Stimulated activated CD4-positive, alpha-beta T cell treated with anti-CD3 and anti-CD28 coated beads, Interleukin-4, amount 100 ng/mL, for 24 hours (primary cell): ENCODE measurements around the gene ARID1B.

ENCODE experiments used
- DNase-seq: peaks from one replicate; pipeline ENCODE4 v3.0.0-alpha.2; 2020

ARID1B gene

DNA sequence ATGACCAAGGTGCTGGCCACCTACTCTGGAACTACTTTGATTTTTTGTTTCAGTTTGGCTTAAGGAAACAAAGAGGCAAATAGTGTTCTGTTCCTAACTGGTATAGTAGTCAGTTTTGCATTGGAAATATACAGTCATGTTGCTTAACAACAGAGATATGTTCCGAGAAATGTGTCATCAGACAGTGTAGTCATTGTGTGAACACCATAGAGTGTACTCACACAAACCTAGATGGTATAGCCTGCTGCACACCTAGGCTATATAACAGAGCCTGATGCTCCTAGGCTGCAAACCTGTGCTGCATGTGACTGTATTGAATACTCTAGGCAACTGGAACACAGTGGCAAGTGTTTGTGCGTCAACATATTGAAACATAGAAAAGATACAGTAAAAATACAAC lies 80.4 kb downstream of the ARID1B start:
- peak; percentile 52 for DNase-seq

DNA sequence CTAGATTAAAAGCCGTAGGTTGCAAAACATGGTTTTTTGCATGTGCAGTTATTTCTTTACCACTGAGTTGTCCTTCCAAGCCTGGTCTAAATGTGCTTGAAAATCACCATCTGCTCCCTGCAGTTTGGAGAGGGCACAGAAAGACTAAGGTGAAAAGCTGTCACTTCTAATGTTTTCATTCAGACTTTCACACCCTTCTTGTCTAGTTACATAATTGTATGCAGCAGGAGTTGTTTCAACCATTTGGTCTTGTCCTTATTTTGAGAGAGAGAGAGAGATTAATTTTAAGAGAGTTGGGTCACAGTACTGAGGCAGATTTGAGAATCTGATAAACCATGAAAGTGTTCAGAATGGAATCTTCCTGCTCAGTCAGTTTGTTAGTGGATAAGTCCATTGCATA lies 82.5 kb downstream of the ARID1B start:
- no peak for DNase-seq

DNA sequence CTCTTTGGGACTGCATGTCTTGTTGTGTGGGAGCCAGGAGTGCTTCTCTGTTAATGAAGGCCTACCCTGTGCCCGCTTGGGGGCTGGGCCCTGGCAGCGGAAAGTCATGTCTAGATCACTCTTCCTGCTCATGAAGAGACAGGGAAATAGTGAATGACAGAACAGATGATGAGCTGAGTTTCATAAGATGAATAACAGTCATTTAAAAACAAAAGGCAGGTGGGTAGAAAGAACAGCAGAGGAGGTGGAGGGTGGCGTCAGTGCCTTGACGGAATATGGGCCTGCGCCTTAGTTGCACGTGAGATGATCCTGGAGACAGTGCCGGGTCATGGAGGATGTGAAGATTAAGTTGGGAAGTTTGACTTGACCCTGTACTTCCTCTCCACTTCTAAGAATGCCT lies 85.5 kb downstream of the ARID1B start:
- peak; percentile 54 for DNase-seq

DNA sequence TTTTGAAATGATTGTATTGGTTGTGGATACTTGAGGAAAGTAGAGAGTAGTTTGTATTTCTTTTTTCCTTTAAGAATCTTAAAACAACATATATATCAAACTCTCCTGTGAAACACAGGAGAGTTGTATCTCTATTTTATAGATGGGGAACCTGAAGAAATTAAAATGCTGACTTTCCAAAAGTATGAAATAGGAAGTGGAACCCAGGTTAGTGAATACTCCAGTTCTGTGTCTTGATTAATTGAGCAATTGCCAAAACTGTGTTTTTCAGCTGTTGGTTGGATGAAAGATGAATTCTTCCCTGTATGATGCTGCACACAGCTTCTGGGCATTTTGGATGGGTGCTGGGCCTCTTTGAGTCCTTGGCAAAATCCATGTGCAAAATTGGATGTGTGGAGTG lies 86.3 kb downstream of the ARID1B start:
- no peak for DNase-seq

DNA sequence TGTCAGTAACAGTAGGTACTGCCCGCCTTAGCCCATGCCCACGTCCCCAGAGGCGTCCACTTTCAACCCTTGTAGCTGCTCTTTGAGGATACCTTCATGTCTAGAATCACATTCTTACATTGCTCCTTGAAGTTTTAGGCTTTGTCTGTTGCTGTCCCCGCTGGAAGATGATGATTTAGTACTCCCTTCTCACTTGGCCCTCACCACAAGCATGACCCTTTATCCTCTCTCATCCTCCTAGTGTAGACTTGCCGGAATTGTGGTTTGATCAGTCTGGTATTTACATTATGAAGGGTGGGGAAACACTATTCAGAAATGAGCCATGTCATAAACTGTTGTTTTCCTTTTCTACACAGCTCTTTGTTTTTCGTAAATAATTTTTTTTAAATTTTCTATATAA lies 87.4 kb downstream of the ARID1B start:
- no peak for DNase-seq

DNA sequence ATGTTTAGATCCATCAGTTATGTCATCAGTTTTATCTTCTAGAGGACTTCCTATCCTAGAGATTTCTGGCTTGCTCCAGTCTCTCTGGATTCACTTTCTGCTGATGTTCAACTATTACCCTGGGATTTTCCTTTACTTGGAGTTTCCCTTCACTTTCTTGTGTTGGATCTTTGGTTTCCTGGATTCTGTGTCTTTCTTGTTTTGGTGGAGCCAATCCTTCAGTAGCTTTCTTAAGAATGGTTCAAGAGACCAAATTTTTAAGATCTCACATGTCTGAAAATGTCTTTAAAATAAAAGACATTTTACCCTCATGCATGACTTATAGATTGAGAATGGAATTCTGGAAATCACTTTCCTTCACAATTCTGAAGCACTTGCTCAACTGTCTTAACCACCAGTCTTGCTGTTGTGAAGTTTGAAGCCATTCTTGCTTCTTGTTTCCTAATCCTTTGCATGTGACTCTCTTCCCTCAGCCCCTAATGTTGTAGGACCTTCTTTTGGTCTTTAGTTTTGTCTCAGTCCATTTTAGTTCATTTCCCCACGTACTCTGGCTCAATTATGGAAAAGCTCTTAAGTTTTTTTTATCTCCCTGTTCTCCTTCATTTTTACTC lies 87.9 kb downstream of the ARID1B start:
- no peak for DNase-seq

DNA sequence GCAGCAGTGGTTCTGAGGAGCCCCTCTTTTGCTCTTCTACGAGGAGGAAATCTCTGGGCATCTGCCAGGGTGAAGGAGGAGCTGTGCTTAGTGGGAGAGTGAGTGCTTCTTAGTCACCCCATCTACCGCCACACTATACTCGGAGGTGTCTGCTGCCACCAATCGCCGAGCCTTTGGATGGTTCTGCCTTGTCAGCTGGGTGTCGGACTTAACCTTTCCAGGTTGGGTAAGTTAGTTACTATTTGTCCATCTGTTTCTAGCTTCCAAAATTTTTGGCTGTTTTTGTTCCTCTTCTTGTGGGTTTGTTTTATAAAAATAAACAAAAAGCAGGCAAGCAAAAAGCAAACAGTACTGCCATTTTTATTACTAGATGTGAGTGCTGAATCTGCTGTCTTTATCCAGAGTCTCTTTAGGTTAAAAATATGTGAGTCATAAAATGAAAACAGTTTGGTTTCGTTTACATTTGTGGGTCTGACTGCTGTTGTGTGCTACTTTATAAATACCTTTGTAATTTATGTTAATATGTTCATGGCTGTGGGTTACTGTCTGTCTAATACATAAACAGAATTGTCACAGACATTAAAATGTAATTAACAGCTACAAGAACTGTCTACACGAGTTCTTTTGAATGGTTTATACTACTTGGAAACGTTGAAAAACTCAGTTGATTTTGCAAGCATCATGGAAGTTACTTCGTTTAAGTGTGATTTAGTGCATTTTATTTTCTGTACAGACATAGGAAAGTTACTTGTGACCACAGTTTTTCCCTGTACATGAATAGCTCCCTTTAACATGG lies 89.2 kb downstream of the ARID1B start:
- peak; percentile 32 for DNase-seq

DNA sequence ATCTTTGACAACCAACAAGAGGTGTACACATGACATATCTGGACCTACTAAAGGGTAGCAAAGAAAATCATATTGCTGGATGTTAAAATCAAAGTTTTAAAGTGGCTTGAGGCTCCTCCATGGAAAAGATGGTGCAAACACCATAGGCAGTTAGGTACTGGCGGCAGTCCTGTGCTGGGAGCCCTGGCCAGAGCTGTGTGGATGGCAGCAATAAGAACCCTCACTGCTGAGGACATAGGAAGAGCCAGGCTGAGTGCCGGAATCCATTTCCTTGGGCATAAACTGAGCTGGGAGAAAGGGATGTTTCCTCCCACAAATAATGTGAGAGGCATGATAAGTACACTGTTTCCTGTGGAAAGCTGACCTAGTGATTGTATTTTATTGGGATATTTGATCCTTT lies 89.9 kb downstream of the ARID1B start:
- DNase-seq, result no peak

DNA sequence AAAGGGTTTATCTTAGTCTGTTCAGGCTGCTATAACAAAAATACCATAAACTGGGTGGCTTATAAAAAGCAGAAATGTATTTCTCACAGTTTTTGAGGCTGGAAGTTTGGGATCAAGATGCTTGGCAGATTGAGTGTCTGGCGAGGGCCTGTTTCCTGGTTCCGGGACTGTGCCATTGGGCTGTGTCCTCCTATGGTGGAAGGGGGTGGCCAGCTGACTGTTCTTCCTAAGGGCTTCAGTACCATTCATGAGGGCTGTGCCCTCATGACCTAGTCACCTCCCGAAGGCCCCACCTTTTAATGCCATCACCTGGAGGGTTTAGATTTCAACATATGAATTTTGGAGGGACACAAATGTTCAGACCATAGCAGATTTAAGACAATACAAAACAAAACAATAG lies 91.2 kb downstream of the ARID1B start:
- no peak for DNase-seq

DNA sequence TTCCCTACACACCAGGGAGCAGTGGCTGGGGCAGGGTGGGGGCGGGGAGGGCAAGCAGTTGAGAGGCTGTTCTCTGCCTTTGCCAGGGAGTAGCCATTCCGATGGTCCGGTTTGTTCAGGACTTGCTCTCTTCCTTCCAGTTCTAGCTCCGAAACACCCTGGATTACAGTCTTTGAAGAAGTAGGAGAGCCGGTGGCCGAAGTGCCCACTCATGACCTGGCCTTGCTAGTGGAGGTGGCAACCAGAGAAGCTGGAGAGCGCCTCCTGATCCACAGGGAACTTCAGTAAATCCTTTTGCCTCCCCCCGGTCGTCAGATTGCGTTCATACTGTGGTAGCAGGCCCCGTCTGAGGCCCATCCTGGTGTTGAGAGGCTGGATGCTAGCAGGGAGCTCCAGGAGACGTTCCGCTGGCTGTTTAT lies 92.8 kb downstream of the ARID1B start:
- DNase-seq, result no peak

DNA sequence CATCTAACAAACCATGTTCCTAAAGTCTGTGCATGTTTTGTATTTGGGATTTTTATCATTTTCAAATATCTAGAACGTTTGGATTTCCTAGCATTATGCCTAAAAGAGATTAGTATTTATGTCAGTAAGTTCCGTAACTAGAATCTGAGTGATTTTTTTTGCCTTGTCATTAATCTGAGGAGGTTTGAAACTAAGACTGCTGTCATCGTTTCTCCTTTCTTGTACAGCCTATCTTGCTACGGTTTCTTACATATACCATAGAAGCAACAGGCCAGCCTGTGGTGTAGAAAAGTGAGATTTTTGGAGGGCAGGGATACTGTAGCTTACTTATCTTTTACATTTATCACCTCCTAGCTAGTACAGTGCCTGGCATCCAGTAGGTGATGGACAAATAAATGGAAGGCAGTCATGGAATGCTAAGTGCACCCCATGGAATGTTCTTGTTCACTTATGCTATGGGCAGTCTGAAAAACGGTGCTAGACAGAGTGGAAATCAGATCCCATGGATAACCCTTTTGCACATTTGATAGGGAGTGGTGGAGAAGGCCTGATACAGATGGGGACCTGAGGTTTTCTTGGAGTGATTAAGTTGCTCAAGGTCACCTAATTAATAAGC lies 93.9 kb downstream of the ARID1B start:
- DNase-seq, result no peak

DNA sequence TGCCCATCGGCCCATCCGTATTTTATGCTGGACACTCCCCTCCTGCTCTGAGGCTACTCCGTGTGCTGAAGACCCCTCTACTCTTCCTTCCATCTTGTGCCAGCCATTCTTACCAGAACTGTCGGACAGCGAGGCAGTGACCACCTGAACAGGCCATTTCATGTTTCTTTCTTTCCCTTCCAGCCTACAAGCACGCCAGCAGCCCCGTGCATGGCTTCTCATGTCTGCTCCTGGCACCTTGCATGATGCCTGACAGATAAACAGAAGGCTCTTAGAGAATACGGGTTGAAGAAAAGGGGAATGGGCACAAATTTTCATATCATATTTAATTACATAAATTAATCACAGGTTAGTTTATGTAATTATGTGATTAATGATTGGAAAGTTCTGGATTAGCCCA lies 95.7 kb downstream of the ARID1B start:
- no peak for DNase-seq

DNA sequence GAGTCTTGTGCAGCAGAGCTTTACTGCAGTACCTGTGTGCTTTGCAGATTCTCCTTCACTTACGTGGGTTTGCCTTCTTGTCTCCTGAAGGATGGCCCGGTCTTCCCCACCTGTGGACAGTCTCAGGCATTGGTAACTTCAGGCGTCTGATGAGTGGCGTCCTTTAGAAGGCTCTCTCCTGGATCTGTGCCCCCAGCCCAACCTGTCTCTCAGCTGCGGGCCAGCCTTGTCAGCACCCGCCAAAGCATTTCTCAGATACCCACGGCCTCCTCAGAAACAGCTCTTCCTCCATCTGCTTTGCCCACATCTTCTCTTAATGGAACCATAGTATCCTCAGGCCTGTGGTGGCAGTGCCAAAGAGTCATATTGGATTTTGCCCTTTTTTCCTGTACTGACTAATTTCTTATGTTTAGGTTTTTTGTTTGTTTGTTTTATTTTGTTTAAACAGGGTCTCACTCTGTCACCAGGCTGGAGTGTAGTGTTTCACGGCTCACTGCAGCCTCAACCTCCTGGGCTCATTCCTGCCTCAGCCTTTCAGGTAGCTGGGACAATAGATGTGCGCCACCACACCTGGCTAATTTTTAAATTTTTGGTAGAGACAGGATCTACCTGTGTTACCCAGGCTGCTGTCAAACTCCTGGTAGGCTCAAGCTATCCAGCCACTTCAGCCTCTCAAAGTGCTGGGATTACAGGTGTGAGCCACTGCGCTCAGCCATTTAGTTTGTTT lies 96.6 kb downstream of the ARID1B start:
- DNase-seq, result no peak

DNA sequence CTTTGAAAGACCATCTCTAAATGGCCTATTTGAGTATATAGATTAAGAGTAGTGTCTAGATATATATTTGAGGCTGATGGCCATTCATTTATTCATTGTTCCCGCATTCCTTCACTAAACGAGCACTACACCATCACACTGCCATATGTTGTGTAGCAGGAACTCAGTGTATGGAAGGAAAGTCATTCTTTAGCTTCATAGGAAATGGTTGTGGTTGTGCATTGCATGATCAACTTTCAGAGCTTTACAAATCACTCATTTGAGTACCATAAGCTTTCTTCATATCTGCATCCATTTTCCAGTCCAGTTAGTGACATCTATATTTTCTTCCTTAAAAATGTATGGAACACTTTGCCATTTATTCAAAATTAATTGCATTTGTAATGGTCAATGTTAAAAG lies 97.9 kb downstream of the ARID1B start:
- DNase-seq, result no peak

DNA sequence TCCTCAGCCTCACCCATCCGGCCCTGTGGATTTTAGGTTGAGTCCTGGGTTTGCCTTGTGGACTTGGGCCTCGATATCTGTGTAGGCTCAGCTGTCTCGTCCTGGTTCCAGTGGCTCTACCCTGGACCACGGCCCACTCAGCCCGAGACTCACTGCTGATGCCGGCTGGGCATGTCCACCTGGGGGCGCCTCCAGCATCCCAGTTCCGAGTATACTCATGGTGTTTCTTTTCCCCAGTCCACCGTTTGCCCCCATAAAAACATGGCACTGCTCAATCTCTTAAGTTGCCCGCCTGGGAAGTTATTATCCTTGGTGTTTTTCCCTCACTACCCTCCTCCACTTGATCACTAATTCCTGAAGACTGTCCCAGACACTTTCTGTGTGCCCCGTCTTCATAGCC lies 99.1 kb downstream of the ARID1B start:
- no peak for DNase-seq

DNA sequence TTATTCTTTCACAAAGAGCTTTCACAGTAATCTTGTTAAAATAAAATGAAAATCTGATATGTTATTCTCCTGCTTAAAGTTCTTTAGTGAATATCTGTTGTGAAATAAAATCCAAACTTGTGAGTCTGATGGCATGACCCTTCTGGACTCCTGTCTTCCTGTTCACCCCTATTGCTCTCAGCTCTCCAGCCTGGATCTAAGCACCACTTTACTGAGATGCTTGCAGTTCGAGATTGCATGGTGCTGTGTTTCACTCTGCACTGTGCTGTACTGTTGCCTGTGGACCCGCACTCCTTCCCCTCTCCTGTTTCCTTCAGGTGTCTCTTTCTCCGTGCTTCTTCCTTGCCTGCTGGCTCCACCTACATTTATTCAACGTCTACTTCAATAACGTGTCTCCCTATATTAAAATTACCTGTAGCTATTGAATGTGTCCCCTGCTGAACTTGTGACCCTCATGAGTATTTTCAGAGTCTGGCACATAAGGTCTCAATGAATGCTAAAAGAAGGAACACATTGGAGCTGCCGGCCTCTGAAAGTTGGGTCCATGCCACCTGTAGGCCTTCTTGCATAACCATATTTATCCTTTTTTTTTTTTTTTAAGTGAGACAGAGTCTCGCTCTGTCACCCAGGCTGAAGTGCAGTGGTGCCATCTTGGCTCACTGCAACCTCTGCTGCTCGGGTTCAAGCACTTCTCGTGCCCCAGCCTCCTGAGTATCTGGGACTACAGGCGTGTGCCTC lies 100.1 kb downstream of the ARID1B start:
- no peak for DNase-seq

DNA sequence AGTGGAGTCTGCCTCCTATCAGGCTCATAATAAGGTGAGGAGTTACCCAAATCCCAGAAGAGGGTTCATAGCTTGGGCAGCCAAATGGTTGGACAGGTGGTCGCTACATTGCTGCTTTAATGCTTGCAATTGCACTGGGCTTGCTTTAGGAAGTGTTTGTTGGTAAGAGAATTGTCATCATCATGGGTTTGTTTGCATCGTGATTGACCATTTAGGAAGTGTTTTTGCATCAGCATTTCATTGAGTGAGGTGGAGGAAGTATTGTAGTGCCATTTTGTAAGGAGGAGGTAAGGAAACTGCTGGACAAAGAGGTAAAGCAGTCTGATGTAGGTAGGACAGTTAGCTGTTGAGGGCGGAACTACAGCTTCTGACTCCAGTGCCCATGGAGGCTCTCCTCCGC lies 101.5 kb downstream of the ARID1B start:
- DNase-seq, result no peak

DNA sequence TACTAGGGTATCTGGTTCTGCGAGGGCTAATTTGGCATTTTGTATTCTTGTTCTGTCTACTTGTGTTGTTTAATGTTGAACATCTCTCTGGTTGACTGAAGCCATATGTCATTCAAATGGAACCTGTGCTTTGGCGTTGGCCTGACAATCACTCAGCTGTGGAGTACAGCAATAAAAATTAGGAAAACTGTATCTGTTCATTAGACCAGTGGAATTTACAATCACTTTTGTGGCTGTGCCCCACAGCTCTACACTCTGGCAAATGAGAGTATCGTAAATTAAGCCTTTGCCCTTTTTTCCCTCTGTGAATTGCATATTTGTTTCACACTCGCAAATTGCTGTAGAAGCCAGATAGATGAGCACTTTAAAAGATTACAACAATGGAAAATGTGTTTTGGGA lies 102.0 kb downstream of the ARID1B start:
- no peak for DNase-seq

DNA sequence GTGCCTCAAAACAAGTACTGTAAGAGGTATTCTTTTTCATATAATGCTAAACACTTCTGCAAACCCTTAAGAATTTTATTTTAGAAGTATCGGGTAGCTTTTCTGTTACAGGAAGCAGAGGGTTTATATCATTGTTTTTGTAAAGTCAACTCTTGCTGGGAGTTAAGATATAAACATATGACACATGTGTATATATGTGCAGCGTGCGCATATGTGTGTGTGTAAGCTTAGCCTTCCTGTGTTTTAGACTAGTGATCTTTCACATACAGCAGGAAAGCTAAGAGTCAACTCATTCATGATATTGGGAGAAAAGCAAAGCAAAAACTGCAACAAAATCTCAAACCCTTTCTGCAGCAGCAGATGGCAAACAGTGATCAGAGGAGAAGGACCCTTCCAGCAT lies 102.4 kb downstream of the ARID1B start:
- DNase-seq, result no peak

DNA sequence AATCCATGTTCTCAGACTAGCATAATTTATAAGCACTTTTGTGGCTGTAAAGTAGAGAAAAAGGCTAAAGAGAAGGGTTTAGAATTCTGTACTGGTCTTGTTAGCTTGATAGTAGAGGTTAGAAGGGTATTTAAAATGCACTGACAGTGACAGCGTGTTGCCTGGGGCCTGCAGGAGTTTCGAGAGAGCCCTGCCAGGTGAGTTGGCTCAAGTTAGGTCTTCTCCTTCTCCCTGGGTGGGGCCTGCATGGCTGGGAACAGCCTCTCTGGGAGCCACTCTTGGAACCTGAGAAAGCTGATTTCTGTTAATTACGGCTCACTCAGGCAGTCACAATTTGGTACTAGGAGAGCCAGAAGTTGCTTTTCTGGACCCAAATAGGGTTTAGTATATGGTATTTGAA lies 103.7 kb downstream of the ARID1B start:
- no peak for DNase-seq

DNA sequence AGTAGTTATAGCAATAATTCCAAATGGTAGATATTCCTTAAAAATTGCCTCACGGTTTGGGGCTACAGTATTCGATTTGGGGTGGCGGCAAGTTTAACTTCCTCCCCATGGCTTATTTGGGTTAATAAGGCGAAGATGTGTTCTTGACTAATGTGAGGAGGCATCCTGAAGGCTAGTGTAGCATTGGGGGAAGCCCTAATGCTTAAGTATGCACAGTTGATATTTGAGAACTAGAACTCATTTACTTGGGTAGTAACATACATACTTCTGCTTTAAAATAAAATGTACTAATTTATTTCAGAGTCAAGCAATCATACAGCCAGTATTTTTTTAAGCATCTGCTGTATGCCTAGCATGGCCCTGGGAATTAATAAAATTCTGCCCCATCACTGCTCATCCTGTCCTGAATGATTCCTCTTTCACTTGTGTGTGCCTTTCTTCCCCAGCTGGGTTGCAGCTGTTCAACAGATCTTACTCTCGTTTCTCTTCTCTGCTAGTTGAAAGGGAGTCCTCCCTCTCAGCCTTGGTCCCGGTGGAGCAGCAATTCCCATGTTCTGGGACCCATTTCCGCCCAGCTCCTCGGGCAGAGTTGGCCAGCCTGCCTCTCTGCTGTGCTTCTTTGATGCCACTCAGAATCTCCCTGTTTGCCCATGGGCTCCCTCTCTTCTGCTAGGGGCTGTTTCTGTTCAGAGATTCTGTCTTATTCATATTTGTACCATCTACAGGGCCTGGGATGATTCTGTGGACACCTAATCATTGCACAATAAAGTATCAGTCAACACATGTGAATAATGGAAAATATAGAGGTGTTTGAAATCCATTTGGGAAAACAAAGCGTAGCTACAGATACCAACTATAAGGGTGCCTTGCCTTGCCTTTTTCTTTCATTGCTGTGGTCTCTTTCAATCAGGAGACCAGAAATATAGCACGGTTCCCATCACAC lies 104.8 kb downstream of the ARID1B start:
- no peak for DNase-seq
